GM12873 (cell line): ENCODE results near the gene SECISBP2.

Experiments
- CTCF ChIP-seq: IDR thresholded peaks from 2 replicates; pipeline ENCODE4 v1.5.1; 2012; ENCODE audit warnings: low read depth, mild to moderate bottlenecking, moderate library complexity, low read length, control low read depth; ENCODE audit not compliant: insufficient read depth; ENCODE audit errors: missing control alignments

The SECISBP2 gene

GRCh38 chr9:89376741-89377351, 58.5 kb downstream of the SECISBP2 start:
- TF ChIP-seq CTCF: no peak

- TF ChIP-seq CTCF: no peak
Observed at GRCh38 chr9:89377411-89377810, 59.1 kb downstream of the SECISBP2 start.

GRCh38 chr9:89378541-89378940, 60.2 kb downstream of the SECISBP2 start:
- TF ChIP-seq CTCF: no peak

GRCh38 chr9:89379031-89379430, 60.7 kb downstream of the SECISBP2 start:
- TF ChIP-seq CTCF: no peak

GRCh38 chr9:89379508-89380115, 61.3 kb downstream of the SECISBP2 start:
- TF ChIP-seq CTCF: no peak

GRCh38 chr9:89380437-89381307, 62.4 kb downstream of the SECISBP2 start:
- TF ChIP-seq CTCF: no peak

- TF ChIP-seq CTCF: no peak
Observed at GRCh38 chr9:89381308-89381609, 63.0 kb downstream of the SECISBP2 start.
